Liver (tissue), 5 donors: ENCODE measurements around the gene RAB7A. TPM values are rescaled to one million over a fixed set of nuclear protein-coding genes. Genes with fewer than 3 reads are reported as not detected.

Experiments
- polyA plus RNA-seq, 2 donors: library from polyadenylated mRNA; stranded (reverse) in 1 of 2; unstranded in 1 of 2; fragments of 200-250 nt in 1 of 2; fragments of >200 nt in 1 of 2; fragmentation: Nextera tagmentation in 1 of 2; extraction: Ambion mirVana in 1 of 2; gene quantifications; one replicate each; pipeline versions ENCODE4 v1.2.1 to v1.2.3, GENCODE V29; 2013 to 2015
- small RNA-seq: library from RNA; depleted of rRNA; stranded (forward); fragments of <200 nt; gene quantifications from one replicate; pipeline ENCODE3, GENCODE V24; 2014
- total RNA-seq, 2 donors: library from RNA; depleted of rRNA; stranded (reverse); fragments of >200 nt; gene quantifications; one replicate each; pipeline ENCODE4 v1.2.3, GENCODE V29; 2014
- donor health status: healthy.
- donor health status: healthy.
- donor health status: healthy.

RAB7A gene
- total and polyA plus RNA-seq, 4 donors = 34.6 to 90.6 (median 63.4) TPM

Small RNA genes lying within 50 kb of the gene (small RNA-seq; reads per million reads assigned to genes)
- gene RF00399 = 0.11 reads per million

Other genes starting within 250 kb of the RAB7A start
- gene GATA2, start 233.0 kb upstream of the RAB7A start, total RNA-seq = 1 to 10 TPM in 1 of 2 donors, under 1 TPM in 1; 0.25 to 2.8 TPM
- under 1 TPM; 0.28 to 0.80 TPM for gene GATA2, start 233.0 kb upstream of the RAB7A start, polyA plus RNA-seq
- gene RPN1, start 75.4 kb upstream of the RAB7A start, total RNA-seq = 100 to 1,000 TPM; 252 to 407 TPM
- 100 to 1,000 TPM; 132 to 247 TPM for gene RPN1, start 75.4 kb upstream of the RAB7A start, polyA plus RNA-seq
- 10 to 100 TPM; 29.0 to 35.8 TPM for gene ACAD9, start 153.4 kb downstream of the RAB7A start, total RNA-seq
- 10 to 100 TPM; 18.3 to 25.3 TPM for gene ACAD9, start 153.4 kb downstream of the RAB7A start, polyA plus RNA-seq